ENCODE results near the gene NPTXR. TPM values are rescaled to one million over a fixed set of nuclear protein-coding genes. Genes with fewer than 3 reads are reported as not detected.

Gene NPTXR
- total RNA-seq = 10 to 100 TPM in 3 of 4 donors, 1 to 10 TPM in 1; 7.9 to 21.7 (median 12.5) TPM

GRCh38 chr22:38843657-38844314 is at the start of gene NPTXR:
TSS of gene NPTXR (minus strand) at chr22:38844028.
- no CpG with 5 or more reads among the region's 105 CpGs for WGBS, 2 donors (ENCODE audit: low coverage in 1 of 2)
- peak; percentile 43 to 68 for TF ChIP-seq POLR2A (IDR thresholded peaks at IDR 0.05)
- TF ChIP-seq EP300 (IDR thresholded peaks at IDR 0.05) = no peak
- peak; percentile 75 for TF ChIP-seq POLR2AphosphoS5 (IDR thresholded peaks at IDR 0.05)
- TF ChIP-seq CTCF (IDR thresholded peaks at IDR 0.05) = no peak

GRCh38 chr22:38891256-38891655 is 47.4 kb upstream of the NPTXR start:
- WGBS, 2 donors (ENCODE audit: low coverage in 1 of 2) = 71% methylated on average over 8 of the region's 9 CpGs; no CpG with 5 or more reads in 1 of the 2 donors
- H3K36me3 ChIP-seq = no peaks in the 10 kb centered on the region
- H3K9me3 ChIP-seq = no peaks in the 10 kb centered on the region
- H3K27ac ChIP-seq = no peak overlapping the region
- TF ChIP-seq CTCF (IDR thresholded peaks at IDR 0.05) = no peak
- no peak for TF ChIP-seq EP300 (IDR thresholded peaks at IDR 0.05)
- TF ChIP-seq POLR2A (IDR thresholded peaks at IDR 0.05) = no peak
- no peak for TF ChIP-seq POLR2AphosphoS5 (IDR thresholded peaks at IDR 0.05)
- no peaks in the 10 kb centered on the region for H3K27me3 ChIP-seq
- no peaks in the 10 kb centered on the region for H3K4me1 ChIP-seq
- H3K4me3 ChIP-seq = no peak overlapping the region
- ATAC-seq = no peak

More at GRCh38 chr22:38843657-38844314, at the start of gene NPTXR:
- ATAC-seq = peak; percentile 86
- no peaks in the 10 kb centered on the region for H3K9me3 ChIP-seq
- peak within 1 kb of the TSS; percentile 69 to 70 for H3K4me3 ChIP-seq
- peaks cover 0 to 33% (median 2%) of the 10 kb centered on the region in 3 donors for H3K4me1 ChIP-seq
- H3K27me3 ChIP-seq = no peaks in the 10 kb centered on the region
- H3K27ac ChIP-seq = peak within 1 kb of the TSS; percentile 74 to 86 (median 82)
- H3K36me3 ChIP-seq = no peaks in the 10 kb centered on the region

- Histone ChIP-seq H3K4me3 (no peak overlapping the region), H3K27ac (no peak overlapping the region), H3K9me3 (no peaks in the 10 kb centered on the region), H3K36me3 (no peaks in the 10 kb centered on the region), H3K4me1 (no peaks in the 10 kb centered on the region), H3K27me3 (no peaks in the 10 kb centered on the region)
- ATAC-seq = no peak
- 78 to 87% methylated on average over 2 to 4 of the region's 5 CpGs for WGBS, 2 donors (ENCODE audit: low coverage in 1 of 2)
- TF ChIP-seq POLR2A (IDR thresholded peaks at IDR 0.05) = no peak
- TF ChIP-seq EP300 (IDR thresholded peaks at IDR 0.05) = no peak
- TF ChIP-seq CTCF (IDR thresholded peaks at IDR 0.05) = no peak
- no peak for TF ChIP-seq POLR2AphosphoS5 (IDR thresholded peaks at IDR 0.05)
These were observed 46.5 kb upstream of the NPTXR start for GRCh38 chr22:38890377-38890776.

- WGBS, 2 donors (ENCODE audit: low coverage in 1 of 2) = 58 to 64% methylated on average over 5 of the region's 5 CpGs
- no peak overlapping the region for H3K27ac ChIP-seq
- peaks cover 14 to 26% (median 15%) of the 10 kb centered on the region in 3 donors for H3K4me1 ChIP-seq
- ATAC-seq = no peak
- H3K9me3 ChIP-seq = no peaks in the 10 kb centered on the region
- no peaks in the 10 kb centered on the region for H3K27me3 ChIP-seq
- H3K36me3 ChIP-seq = no peaks in the 10 kb centered on the region
- no peak overlapping the region for H3K4me3 ChIP-seq
- TF ChIP-seq CTCF (IDR thresholded peaks at IDR 0.05) = no peak
- no peak for TF ChIP-seq POLR2A (IDR thresholded peaks at IDR 0.05)
- no peak for TF ChIP-seq POLR2AphosphoS5 (IDR thresholded peaks at IDR 0.05)
- TF ChIP-seq EP300 (IDR thresholded peaks at IDR 0.05) = no peak
These were observed 42.5 kb upstream of the NPTXR start for GRCh38 chr22:38886333-38886732.
